Natural killer cell (primary cell): ENCODE results near the gene ASPSCR1. TPM values are rescaled to one million over a fixed set of nuclear protein-coding genes. Genes with fewer than 3 reads are reported as not detected.
A peak's percentile ranks its signal among the peaks of the same experiment; 100 is the strongest.

ENCODE experiments used
- ATAC-seq, 3 donors: fragments of 150-1000 bp in 2 of 3; fragments of 200-7000 bp in 1 of 3; cut with Tn5 transposase; 1 replicate in 1 of 3; 2 replicates in 2 of 3; pipeline ENCODE4 v1.10.0; 2021; ENCODE audit warnings: mild to moderate bottlenecking in 2 of 3, moderate library complexity in 2 of 3
- DNase-seq, 2 donors: peaks; one replicate each; pipeline versions ENCODE4 v3.0.0 to v3.0.0-alpha.2; 2013 to 2021; ENCODE audit warnings: mixed read lengths in 1 of 2
- H3K27ac ChIP-seq: one replicate; pipeline ENCODE4 v1.5.1; 2013; ENCODE audit warnings: mild to moderate bottlenecking, low read length
- H3K27me3 ChIP-seq: one replicate; pipeline ENCODE4 v1.6.1; 2013; ENCODE audit warnings: low read length; ENCODE audit not compliant: control insufficient read depth, insufficient read depth
- H3K36me3 ChIP-seq: one replicate; pipeline ENCODE4 v1.6.1; 2013; ENCODE audit warnings: low read length; ENCODE audit not compliant: control insufficient read depth, insufficient read depth
- H3K4me1 ChIP-seq: one replicate; pipeline ENCODE4 v1.6.1; 2013; ENCODE audit warnings: low read length; ENCODE audit not compliant: control insufficient read depth, insufficient read depth
- H3K4me3 ChIP-seq: one replicate; pipeline ENCODE4 v1.5.1; 2013; ENCODE audit warnings: low read length
- H3K9me3 ChIP-seq: one replicate; pipeline ENCODE4 v1.6.1; 2013; ENCODE audit warnings: low read length; ENCODE audit not compliant: control insufficient read depth, insufficient read depth
- H3K27ac Mint-ChIP-seq, 2 donors: one replicate each; pipeline ENCODE4 v1.8.0; 2022; ENCODE audit warnings: mild to moderate bottlenecking in 2 of 2, mixed read lengths in 2 of 2, moderate library complexity in 1 of 2
- H3K27me3 Mint-ChIP-seq, 2 donors: one replicate each; pipeline ENCODE4 v1.8.0; 2022; ENCODE audit warnings: low read depth in 2 of 2, mixed read lengths in 2 of 2
- H3K36me3 Mint-ChIP-seq: one replicate; pipeline ENCODE4 v1.8.0; 2022; ENCODE audit warnings: mixed read lengths
- H3K4me1 Mint-ChIP-seq, 2 donors: one replicate each; pipeline ENCODE4 v1.8.0; 2022; ENCODE audit warnings: mixed read lengths in 2 of 2
- H3K4me3 Mint-ChIP-seq: one replicate; pipeline ENCODE4 v1.8.0; 2022; ENCODE audit warnings: mild to moderate bottlenecking, moderate library complexity, mixed read lengths
- H3K9me3 Mint-ChIP-seq, 2 donors: one replicate each; pipeline ENCODE4 v1.8.0; 2022; ENCODE audit warnings: mixed read lengths in 2 of 2
- WGBS: methylation state at CpG from one replicate; pipeline ENCODE4 v1.1.7; 2013; ENCODE audit warnings: missing lambda C conversion rate; ENCODE audit not compliant: insufficient coverage; 5-methylcytosine and 5-hydroxymethylcytosine counted together
- intact Hi-C: fragments of 100-400 bp; cut with micrococcal nuclease; formaldehyde crosslinking; loops from one replicate; pipeline ENCODE4 v1.14.2; 2022
- total RNA-seq, 4 donors: library from RNA; stranded (reverse); fragments of 120-200 nt in 1 of 4; gene quantifications; one replicate each; pipeline versions ENCODE4 v1.2.3 to v1.2.4, GENCODE V29; 2013 to 2022
- TF ChIP-seq, protein P1 (sequence below): fragments of 200-600 bp; IDR thresholded peaks from one replicate; pipeline ENCODE4 v1.8.0; 2022; ENCODE audit warnings: antibody characterized with exemption

ASPSCR1 gene
- total RNA-seq, 3 donors from 2014 or later (not counting 1 experiment from before 2014, with no cell fraction given): 29.7 to 43.5 (median 40.8) TPM

DNA sequence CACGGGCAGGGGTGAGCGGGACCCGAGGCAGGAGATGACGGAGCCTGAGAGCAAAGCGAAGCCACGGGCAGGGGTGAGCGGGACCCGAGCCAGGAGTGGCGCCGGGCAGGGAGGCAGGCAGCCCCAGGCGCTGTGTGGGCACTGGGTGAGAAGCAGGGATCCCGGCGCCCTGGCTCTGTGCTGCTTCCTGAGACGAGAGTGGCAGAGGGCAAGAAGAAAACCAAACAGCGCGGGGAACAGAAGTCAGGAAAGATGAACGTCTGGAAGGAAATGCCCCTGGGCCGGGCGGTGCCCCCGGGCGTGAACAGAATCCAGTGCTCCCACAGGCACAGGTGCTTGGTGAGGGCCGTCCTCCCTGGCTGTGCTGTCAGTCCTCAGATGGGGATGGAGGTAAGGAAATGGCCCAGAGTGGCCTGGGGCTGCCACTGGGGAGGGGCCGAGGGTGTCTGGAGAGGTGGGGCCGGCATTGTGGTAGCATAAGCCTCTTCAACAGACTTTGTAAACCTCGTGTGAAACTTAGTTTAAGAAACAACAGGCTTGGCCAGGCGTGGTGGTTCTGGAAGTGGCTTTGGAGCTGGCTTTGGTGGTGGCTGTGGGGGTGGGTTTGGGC, 9.8 kb downstream of the ASPSCR1 start:
- no peak overlapping the region for H3K4me3 Mint-ChIP-seq
- no peaks in the 10 kb centered on the region for H3K4me1 ChIP-seq
- WGBS: 90% methylated on average over 26 of the region's 26 CpGs
- no peaks in the 10 kb centered on the region for H3K9me3 ChIP-seq
- TF ChIP-seq, protein P1, sequence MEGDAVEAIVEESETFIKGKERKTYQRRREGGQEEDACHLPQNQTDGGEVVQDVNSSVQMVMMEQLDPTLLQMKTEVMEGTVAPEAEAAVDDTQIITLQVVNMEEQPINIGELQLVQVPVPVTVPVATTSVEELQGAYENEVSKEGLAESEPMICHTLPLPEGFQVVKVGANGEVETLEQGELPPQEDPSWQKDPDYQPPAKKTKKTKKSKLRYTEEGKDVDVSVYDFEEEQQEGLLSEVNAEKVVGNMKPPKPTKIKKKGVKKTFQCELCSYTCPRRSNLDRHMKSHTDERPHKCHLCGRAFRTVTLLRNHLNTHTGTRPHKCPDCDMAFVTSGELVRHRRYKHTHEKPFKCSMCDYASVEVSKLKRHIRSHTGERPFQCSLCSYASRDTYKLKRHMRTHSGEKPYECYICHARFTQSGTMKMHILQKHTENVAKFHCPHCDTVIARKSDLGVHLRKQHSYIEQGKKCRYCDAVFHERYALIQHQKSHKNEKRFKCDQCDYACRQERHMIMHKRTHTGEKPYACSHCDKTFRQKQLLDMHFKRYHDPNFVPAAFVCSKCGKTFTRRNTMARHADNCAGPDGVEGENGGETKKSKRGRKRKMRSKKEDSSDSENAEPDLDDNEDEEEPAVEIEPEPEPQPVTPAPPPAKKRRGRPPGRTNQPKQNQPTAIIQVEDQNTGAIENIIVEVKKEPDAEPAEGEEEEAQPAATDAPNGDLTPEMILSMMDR: no peak
- H3K36me3 ChIP-seq: peaks cover 25% of the 10 kb centered on the region
- no peak overlapping the region for H3K27ac ChIP-seq
- H3K4me1 Mint-ChIP-seq: peaks cover 6 to 18% of the 10 kb centered on the region in 2 donors
- H3K9me3 Mint-ChIP-seq: no peaks in the 10 kb centered on the region
- H3K27me3 Mint-ChIP-seq: no peaks in the 10 kb centered on the region
- no peaks in the 10 kb centered on the region for H3K27me3 ChIP-seq
- ATAC-seq (no peak), DNase-seq (no peak)
- intact Hi-C loops: no loop called here
- no peaks in the 10 kb centered on the region for H3K36me3 Mint-ChIP-seq
- H3K4me3 ChIP-seq: no peak overlapping the region
- H3K27ac Mint-ChIP-seq: peak overlapping the region in 1 of 2 donors; percentile 53

DNA sequence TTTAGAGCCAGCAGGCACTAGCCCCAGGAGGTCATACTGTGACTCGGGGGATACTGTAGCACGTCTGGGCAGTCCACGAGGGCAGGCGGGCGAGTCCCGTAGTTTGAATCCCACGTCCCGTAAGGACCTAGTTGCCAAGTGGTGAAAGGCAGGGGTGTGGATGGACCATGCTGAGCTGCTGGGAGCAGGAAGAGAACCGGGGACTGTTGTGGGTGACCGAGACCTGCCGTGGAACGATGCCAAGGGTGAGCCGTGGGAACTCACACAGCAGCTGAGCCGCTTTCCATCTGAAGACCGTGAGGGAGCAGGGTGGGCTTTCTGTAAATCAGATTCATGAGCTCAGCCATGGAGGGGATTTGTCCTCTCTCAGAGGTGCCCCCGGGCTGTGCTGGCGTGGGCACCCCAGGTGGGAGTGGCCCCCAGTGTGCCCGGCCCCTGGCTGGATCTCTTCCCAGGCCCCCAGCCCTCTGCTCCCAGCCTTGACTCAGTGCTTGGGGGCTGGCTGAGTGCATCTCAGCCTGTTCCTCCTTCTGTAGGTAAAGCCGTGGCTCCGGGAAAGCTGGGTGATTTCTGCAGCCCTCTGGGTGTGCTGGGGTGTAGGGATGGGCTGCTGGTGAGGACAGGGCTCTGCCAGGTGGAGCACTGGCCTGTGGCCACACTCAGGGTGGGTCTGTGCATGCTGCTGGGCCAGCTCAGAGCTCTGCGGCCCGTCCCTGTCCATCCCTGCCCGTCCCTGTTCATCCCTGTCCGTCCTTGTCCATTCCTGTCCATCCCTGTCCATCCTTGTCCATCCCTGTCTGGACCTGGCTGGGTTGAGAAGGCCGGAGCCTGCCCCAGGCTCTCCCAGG, 13.6 kb downstream of the ASPSCR1 start:
- H3K9me3 Mint-ChIP-seq: no peaks in the 10 kb centered on the region
- H3K4me1 Mint-ChIP-seq: peaks cover 6 to 14% of the 10 kb centered on the region in 2 donors
- no peak overlapping the region for H3K27ac Mint-ChIP-seq
- Histone ChIP-seq H3K4me3 (no peak overlapping the region), H3K4me1 (no peaks in the 10 kb centered on the region), H3K36me3 (peaks cover 4% of the 10 kb centered on the region), H3K27ac (no peak overlapping the region), H3K9me3 (no peaks in the 10 kb centered on the region), H3K27me3 (no peaks in the 10 kb centered on the region)
- WGBS: 96% methylated on average over 25 of the region's 25 CpGs
- intact Hi-C loops: no loop called here
- ATAC-seq (no peak), DNase-seq (no peak)
- no peaks in the 10 kb centered on the region for H3K27me3 Mint-ChIP-seq
- TF ChIP-seq, protein P1: no peak
- H3K36me3 Mint-ChIP-seq: no peaks in the 10 kb centered on the region
- H3K4me3 Mint-ChIP-seq: no peak overlapping the region

DNA sequence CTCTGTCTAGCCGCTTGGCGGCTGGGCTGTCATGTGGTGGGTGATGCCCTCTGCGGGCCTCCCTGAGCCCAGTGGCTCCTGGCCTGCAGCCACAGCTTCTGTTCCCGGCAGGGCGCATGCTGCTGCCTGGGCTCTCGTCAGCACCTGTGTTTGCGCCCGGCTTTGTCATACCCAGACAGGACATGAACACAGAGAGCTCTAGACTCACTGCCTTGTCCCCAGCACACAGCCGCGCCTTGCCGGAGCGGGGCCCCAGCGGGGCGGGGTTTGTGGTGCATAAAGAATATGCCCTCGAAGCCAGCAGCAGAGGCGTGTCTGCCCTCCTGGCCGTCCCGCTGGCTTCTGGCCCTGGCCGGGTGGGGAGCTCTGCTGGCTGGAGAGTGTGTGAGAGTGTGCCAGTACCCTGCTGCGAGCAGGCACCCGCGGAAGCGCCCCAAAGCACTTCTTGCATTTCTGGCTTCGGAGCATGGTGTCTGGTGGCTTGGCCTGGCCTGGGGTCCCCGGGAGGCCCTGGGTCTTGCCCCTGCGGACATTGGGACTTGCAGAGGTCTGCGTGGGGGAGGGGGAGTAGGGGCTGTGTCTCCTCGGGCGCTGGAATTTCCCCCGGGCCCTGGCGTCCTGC, 14.4 kb downstream of the ASPSCR1 start:
- TF ChIP-seq, protein P1: no peak
- Histone ChIP-seq H3K4me3 (no peak overlapping the region), H3K27me3 (no peaks in the 10 kb centered on the region), H3K27ac (no peak overlapping the region), H3K4me1 (no peaks in the 10 kb centered on the region), H3K9me3 (no peaks in the 10 kb centered on the region), H3K36me3 (no peaks in the 10 kb centered on the region)
- Mint-ChIP-seq H3K9me3 (no peaks in the 10 kb centered on the region), H3K36me3 (no peaks in the 10 kb centered on the region), H3K27me3 (no peaks in the 10 kb centered on the region), H3K27ac (no peak overlapping the region), H3K4me3 (no peak overlapping the region), H3K4me1 (peaks cover 6 to 10% of the 10 kb centered on the region in 2 donors)
- intact Hi-C loops: no loop called here
- ATAC-seq (no peak), DNase-seq (no peak)
- WGBS: 87% methylated on average over 31 of the region's 31 CpGs
